ENCODE data around the gene SNPH. TPM values are rescaled to one million over a fixed set of nuclear protein-coding genes. Genes with fewer than 3 reads are reported as not detected.

SNPH gene
- total and polyA plus RNA-seq, 11 donors: 4.3 to 17.4 (median 11.1) TPM

GRCh38 chr20:1313236-1313964, 47.3 kb downstream of the SNPH start:
- Histone ChIP-seq H3K36me3 (no peaks in the 10 kb centered on the region), H3K9me3 (no peaks in the 10 kb centered on the region), H3K4me3 (peak overlapping the region in 9 of 12 donors; percentile 22 to 50 (median 32)), H3K27me3 (no peaks in the 10 kb centered on the region), H3K27ac (peak overlapping the region in 6 of 12 donors; percentile 9 to 55 (median 24)), H3K4me1 (peaks cover 0 to 15% (median 11%) of the 10 kb centered on the region in 12 donors)
- TF ChIP-seq CTCF (IDR thresholded peaks at IDR 0.05) (peak; percentile 96 to 100 (median 99)), POLR2A (IDR thresholded peaks at IDR 0.05) (no peak)
- intact Hi-C loops (cut with DNase I): loop anchor here (1.0 to 5.0 kb wide), 7 partner anchors 84 to 127 kb away; no protein-coding TSS in a partner anchor
- 14 to 22% (median 20%) methylated on average over 22 to 38 of the region's 38 CpGs for WGBS, 4 donors
- ATAC-seq: peak; percentile 70 to 95 (median 85)
- peak; percentile 79 to 89 (median 81) for DNase-seq

GRCh38 chr20:1315804-1316203, 49.7 kb downstream of the SNPH start:
- WGBS, 4 donors: 74 to 95% (median 83%) methylated on average over 5 of the region's 5 CpGs
- TF ChIP-seq POLR2A (IDR thresholded peaks at IDR 0.05) (no peak), CTCF (IDR thresholded peaks at IDR 0.05) (no peak)
- no peaks in the 10 kb centered on the region for H3K36me3 ChIP-seq

GRCh38 chr20:1317545-1318255, 51.6 kb downstream of the SNPH start:
- Histone ChIP-seq H3K27me3 (no peaks in the 10 kb centered on the region), H3K4me3 (no peak overlapping the region), H3K27ac (no peak overlapping the region), H3K36me3 (no peaks in the 10 kb centered on the region), H3K9me3 (no peaks in the 10 kb centered on the region), H3K4me1 (peaks cover 0 to 36% (median 26%) of the 10 kb centered on the region in 12 donors)
- DNase-seq (no peak), ATAC-seq (no peak)
- TF ChIP-seq POLR2A (IDR thresholded peaks at IDR 0.05) (no peak), CTCF (IDR thresholded peaks at IDR 0.05) (no peak)
- WGBS, 4 donors: 57 to 67% (median 66%) methylated on average over 12 of the region's 12 CpGs
- intact Hi-C loops (cut with DNase I): loop anchor here in 1 of 10 donors (2.0 kb wide), 1 partner anchor 81 kb away; no protein-coding TSS in a partner anchor

More at GRCh38 chr20:1315804-1316203, 49.7 kb downstream of the SNPH start:
- H3K27me3 ChIP-seq: no peaks in the 10 kb centered on the region
- ATAC-seq: no peak
- no peak overlapping the region for H3K27ac ChIP-seq
- H3K4me3 ChIP-seq: no peak overlapping the region
- H3K9me3 ChIP-seq: no peaks in the 10 kb centered on the region
- intact Hi-C loops (cut with DNase I): loop anchor here in 1 of 10 donors (2.0 kb wide), 1 partner anchor 81 kb away; no protein-coding TSS in a partner anchor
- H3K4me1 ChIP-seq: peaks cover 0 to 17% (median 12%) of the 10 kb centered on the region in 12 donors
- DNase-seq: no peak

GRCh38 chr20:1319051-1319450, 53.0 kb downstream of the SNPH start:
- intact Hi-C loops (cut with DNase I): loop anchor here in 1 of 10 donors (2.0 kb wide), 1 partner anchor 80 kb away; no protein-coding TSS in a partner anchor
- ATAC-seq: no peak
- 74 to 80% (median 79%) methylated on average over 4 of the region's 4 CpGs for WGBS, 4 donors
- H3K27me3 ChIP-seq: no peaks in the 10 kb centered on the region
- H3K4me1 ChIP-seq: peaks cover 0 to 36% (median 21%) of the 10 kb centered on the region in 12 donors
- no peak overlapping the region for H3K4me3 ChIP-seq
- no peaks in the 10 kb centered on the region for H3K9me3 ChIP-seq
- DNase-seq: no peak
- H3K36me3 ChIP-seq: no peaks in the 10 kb centered on the region
- no peak overlapping the region for H3K27ac ChIP-seq
- TF ChIP-seq POLR2A (IDR thresholded peaks at IDR 0.05) (no peak), CTCF (IDR thresholded peaks at IDR 0.05) (no peak)
